Testis (tissue), 3 donors: ENCODE data around the gene FILIP1L. TPM values are rescaled to one million over a fixed set of nuclear protein-coding genes. Genes with fewer than 3 reads are reported as not detected.

Experiments
- DNase-seq: peaks from one replicate; pipeline ENCODE4 v3.0.0-alpha.2; 2019
- H3K27ac ChIP-seq, 2 donors: fragments of 200-600 bp; sonication (generic); one replicate each; pipeline ENCODE4 v1.5.1; 2019
- H3K27me3 ChIP-seq: fragments of 200-600 bp; sonication (generic); one replicate; pipeline ENCODE4 v1.5.1; 2019
- H3K36me3 ChIP-seq: fragments of 200-600 bp; sonication (generic); one replicate; pipeline ENCODE4 v1.5.1; 2017; ENCODE audit warnings: low read depth; ENCODE audit errors: missing control alignments
- H3K4me1 ChIP-seq: fragments of 200-600 bp; sonication (generic); one replicate; pipeline ENCODE4 v1.5.1; 2019
- H3K4me3 ChIP-seq, 2 donors: fragments of 200-600 bp; sonication (generic); one replicate each; pipeline ENCODE4 v1.5.1; 2017 to 2019
- H3K9me3 ChIP-seq: fragments of 200-600 bp; sonication (generic); one replicate; pipeline ENCODE4 v1.5.1; 2017
- POLR2A ChIP-seq: fragments of 450-650 bp; IDR thresholded peaks from one replicate; pipeline ENCODE4 v1.6.1; 2017; ENCODE audit warnings: antibody characterized with exemption, mild to moderate bottlenecking, moderate library complexity
- WGBS, 2 donors: methylation state at CpG; one replicate each; pipeline ENCODE4 v1.1.5; 2018; 5-methylcytosine and 5-hydroxymethylcytosine counted together
- intact Hi-C: fragments of 100-400 bp; cut with DNase I; formaldehyde crosslinking; loops from one replicate; pipeline ENCODE4 v1.15.1; 2023; ENCODE audit warnings: low total_unique reads
- polyA plus RNA-seq: library from polyadenylated mRNA; stranded (reverse); fragments of 350-450 nt; fragmentation: Illumina TruSeq; extraction: RNeasy Lipid Tissue Mini Kit (QIAGEN cat#74804); gene quantifications from one replicate; pipeline ENCODE4 v1.2.3, GENCODE V29; 2014; ENCODE audit warnings: low read depth, low replicate concordance; ENCODE audit not compliant: insufficient read depth
- total RNA-seq, 2 donors: library from RNA; depleted of rRNA; stranded (reverse); fragments of >200 nt; gene quantifications; one replicate each; pipeline ENCODE4 v1.2.3, GENCODE V29; 2016
- TF ChIP-seq, protein P1 (sequence below), 3 experiments: fragments of 450-650 bp in 2 of 3; fragments of 200-600 bp in 1 of 3; sonication (generic) in 1 of 3; IDR thresholded peaks; one replicate each; pipeline ENCODE4 v1.5.1; 2016 to 2019; ENCODE audit warnings: antibody characterized with exemption in 3 of 3, mild to moderate bottlenecking in 2 of 3, moderate library complexity in 1 of 3

Gene FILIP1L
- total and polyA plus RNA-seq, 3 donors from 2014 or later = 16.5 to 20.1 (median 16.7) TPM

DNA sequence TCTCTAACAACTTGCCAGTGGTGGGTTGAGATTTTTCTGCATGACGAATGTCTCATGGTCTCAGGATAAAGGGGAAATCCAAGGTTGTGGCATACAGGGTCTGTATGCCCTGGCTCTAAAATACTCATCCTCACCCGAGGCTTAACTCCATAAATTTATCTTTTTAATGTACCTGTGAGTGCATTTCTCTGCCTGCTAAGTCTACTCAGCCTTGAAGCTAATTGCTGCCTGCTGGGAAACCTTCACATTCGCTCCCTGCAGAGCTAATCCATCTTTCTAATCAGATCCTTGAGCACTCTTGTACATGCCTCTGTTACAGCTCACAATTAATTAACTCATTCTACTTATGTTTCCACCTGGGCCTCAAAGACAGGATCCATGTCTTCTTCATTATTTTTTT lies 202.9 kb downstream of the FILIP1L start:
- Histone ChIP-seq H3K4me1 (no peaks in the 10 kb centered on the region), H3K36me3 (no peaks in the 10 kb centered on the region), H3K4me3 (no peak overlapping the region), H3K27ac (no peak overlapping the region), H3K9me3 (no peaks in the 10 kb centered on the region), H3K27me3 (no peaks in the 10 kb centered on the region)
- 66 to 71% methylated on average over 3 of the region's 3 CpGs for WGBS, 2 donors
- TF ChIP-seq POLR2A = no peak
- TF ChIP-seq, protein P1, sequence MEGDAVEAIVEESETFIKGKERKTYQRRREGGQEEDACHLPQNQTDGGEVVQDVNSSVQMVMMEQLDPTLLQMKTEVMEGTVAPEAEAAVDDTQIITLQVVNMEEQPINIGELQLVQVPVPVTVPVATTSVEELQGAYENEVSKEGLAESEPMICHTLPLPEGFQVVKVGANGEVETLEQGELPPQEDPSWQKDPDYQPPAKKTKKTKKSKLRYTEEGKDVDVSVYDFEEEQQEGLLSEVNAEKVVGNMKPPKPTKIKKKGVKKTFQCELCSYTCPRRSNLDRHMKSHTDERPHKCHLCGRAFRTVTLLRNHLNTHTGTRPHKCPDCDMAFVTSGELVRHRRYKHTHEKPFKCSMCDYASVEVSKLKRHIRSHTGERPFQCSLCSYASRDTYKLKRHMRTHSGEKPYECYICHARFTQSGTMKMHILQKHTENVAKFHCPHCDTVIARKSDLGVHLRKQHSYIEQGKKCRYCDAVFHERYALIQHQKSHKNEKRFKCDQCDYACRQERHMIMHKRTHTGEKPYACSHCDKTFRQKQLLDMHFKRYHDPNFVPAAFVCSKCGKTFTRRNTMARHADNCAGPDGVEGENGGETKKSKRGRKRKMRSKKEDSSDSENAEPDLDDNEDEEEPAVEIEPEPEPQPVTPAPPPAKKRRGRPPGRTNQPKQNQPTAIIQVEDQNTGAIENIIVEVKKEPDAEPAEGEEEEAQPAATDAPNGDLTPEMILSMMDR (IDR thresholded peaks at IDR 0.05) = no peak
- no peak for DNase-seq
- intact Hi-C loops = no loop called here

- Histone ChIP-seq H3K4me1 (no peaks in the 10 kb centered on the region), H3K9me3 (no peaks in the 10 kb centered on the region), H3K27ac (no peak overlapping the region), H3K27me3 (no peaks in the 10 kb centered on the region), H3K36me3 (no peaks in the 10 kb centered on the region), H3K4me3 (no peak overlapping the region)
- intact Hi-C loops = no loop called here
- no peak for DNase-seq
- no peak for TF ChIP-seq POLR2A
- TF ChIP-seq, protein P1 (IDR thresholded peaks at IDR 0.05) = no peak
- 80 to 84% methylated on average over 4 of the region's 4 CpGs for WGBS, 2 donors
Observed at GRCh38 chr3:99910752-99911290, 203.5 kb downstream of the FILIP1L start.

- TF ChIP-seq POLR2A = no peak
- TF ChIP-seq, protein P1 (IDR thresholded peaks at IDR 0.05) = no peak
- H3K4me1 ChIP-seq = no peaks in the 10 kb centered on the region
- 90% methylated on average over 3 of the region's 3 CpGs for WGBS, 2 donors
- DNase-seq = no peak
- H3K27ac ChIP-seq = no peak overlapping the region
- no peak overlapping the region for H3K4me3 ChIP-seq
- no peaks in the 10 kb centered on the region for H3K9me3 ChIP-seq
- no peaks in the 10 kb centered on the region for H3K36me3 ChIP-seq
- intact Hi-C loops = no loop called here
- no peaks in the 10 kb centered on the region for H3K27me3 ChIP-seq
Observed at GRCh38 chr3:99909714-99910495, 204.4 kb downstream of the FILIP1L start.

DNA sequence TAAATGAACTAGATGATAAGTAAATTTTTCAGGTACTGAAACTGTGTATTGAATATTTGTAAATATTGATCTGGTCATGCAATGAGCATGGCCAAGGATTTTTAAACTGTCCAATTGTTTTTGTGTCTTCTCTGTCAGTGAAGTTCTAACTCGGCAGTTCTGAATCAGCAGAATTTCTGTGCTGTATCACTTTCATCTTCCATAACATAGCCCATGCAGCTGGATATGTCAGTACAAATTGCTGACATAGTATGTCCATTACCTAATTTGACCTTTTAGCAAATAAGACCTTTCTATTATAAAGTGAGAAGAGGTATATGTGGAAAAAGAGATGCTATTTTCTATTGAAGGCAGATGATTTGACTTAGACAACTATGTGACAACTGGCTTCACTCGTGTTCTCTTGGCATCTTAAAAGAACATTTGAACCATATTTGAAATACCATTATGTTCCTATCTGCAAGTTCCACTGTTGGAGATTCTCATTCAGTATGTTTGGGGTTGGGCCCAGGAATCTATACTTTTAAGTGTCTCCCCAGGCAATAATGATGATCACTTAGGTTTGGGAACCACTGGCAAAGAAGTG lies 206.2 kb downstream of the FILIP1L start:
- Histone ChIP-seq H3K9me3 (no peaks in the 10 kb centered on the region), H3K4me3 (no peak overlapping the region), H3K4me1 (no peaks in the 10 kb centered on the region), H3K36me3 (no peaks in the 10 kb centered on the region), H3K27me3 (no peaks in the 10 kb centered on the region), H3K27ac (no peak overlapping the region)
- no peak for TF ChIP-seq POLR2A
- TF ChIP-seq, protein P1 (IDR thresholded peaks at IDR 0.05) = no peak
- 76 to 77% methylated on average over 2 of the region's 2 CpGs for WGBS, 2 donors
- intact Hi-C loops = no loop called here
- no peak for DNase-seq
